ENCODE data around the gene CCL2.

CCL2 gene

GRCh38 chr17:34300652-34301370 is 45.7 kb downstream of the CCL2 start:
- H3K9me3 ChIP-seq = no peaks in the 10 kb centered on the region
- no peak overlapping the region for H3K4me3 ChIP-seq
- no peak overlapping the region for H3K27ac ChIP-seq
- peaks cover 0 to 25% (median 5%) of the 10 kb centered on the region in 4 donors for H3K4me1 ChIP-seq
- DNase-seq = no peak
- intact Hi-C loops (cut with DNase I; ENCODE audit: low total_unique reads) = loop anchor here (5.0 kb wide), 2 partner anchors 56 to 99 kb away; partner anchors contain the start of gene CCL13
- H3K27me3 ChIP-seq = no peaks in the 10 kb centered on the region
- no peaks in the 10 kb centered on the region for H3K36me3 ChIP-seq
- TF ChIP-seq CTCF (IDR thresholded peaks at IDR 0.05) = no peak

GRCh38 chr17:34301986-34302385 is 46.9 kb downstream of the CCL2 start:
- H3K9me3 ChIP-seq = no peaks in the 10 kb centered on the region
- no peak for TF ChIP-seq CTCF (IDR thresholded peaks at IDR 0.05)
- no peaks in the 10 kb centered on the region for H3K27me3 ChIP-seq
- H3K36me3 ChIP-seq = no peaks in the 10 kb centered on the region
- no peak for DNase-seq
- peaks cover 0 to 37% (median 16%) of the 10 kb centered on the region in 4 donors for H3K4me1 ChIP-seq
- H3K4me3 ChIP-seq = no peak overlapping the region
- H3K27ac ChIP-seq = no peak overlapping the region
- intact Hi-C loops (cut with DNase I; ENCODE audit: low total_unique reads) = loop anchor here (5.0 kb wide), 2 partner anchors 55 to 100 kb away; partner anchors contain the start of gene CCL13

GRCh38 chr17:34302636-34303035 is 47.6 kb downstream of the CCL2 start:
- no peaks in the 10 kb centered on the region for H3K9me3 ChIP-seq
- H3K27me3 ChIP-seq = no peaks in the 10 kb centered on the region
- no peak for DNase-seq
- intact Hi-C loops (cut with DNase I; ENCODE audit: low total_unique reads) = loop anchor here (5.0 kb wide), 2 partner anchors 55 to 100 kb away; partner anchors contain the start of gene CCL13
- no peak for TF ChIP-seq CTCF (IDR thresholded peaks at IDR 0.05)
- no peak overlapping the region for H3K27ac ChIP-seq
- H3K4me3 ChIP-seq = no peak overlapping the region
- H3K4me1 ChIP-seq = peaks cover 0 to 44% (median 19%) of the 10 kb centered on the region in 4 donors
- no peaks in the 10 kb centered on the region for H3K36me3 ChIP-seq

GRCh38 chr17:34303606-34304005 is 48.5 kb downstream of the CCL2 start:
- no peak for TF ChIP-seq CTCF (IDR thresholded peaks at IDR 0.05)

GRCh38 chr17:34305061-34305460 is 50.0 kb downstream of the CCL2 start:
- H3K4me3 ChIP-seq = no peak overlapping the region
- no peaks in the 10 kb centered on the region for H3K9me3 ChIP-seq
- H3K27ac ChIP-seq = no peak overlapping the region
- no peaks in the 10 kb centered on the region for H3K27me3 ChIP-seq
- intact Hi-C loops (cut with DNase I; ENCODE audit: low total_unique reads) = no loop called here
- no peak for TF ChIP-seq CTCF (IDR thresholded peaks at IDR 0.05)
- DNase-seq = no peak
- no peaks in the 10 kb centered on the region for H3K36me3 ChIP-seq
- H3K4me1 ChIP-seq = peaks cover 0 to 41% (median 20%) of the 10 kb centered on the region in 4 donors

More at GRCh38 chr17:34303606-34304005, 48.5 kb downstream of the CCL2 start:
- H3K27me3 ChIP-seq = no peaks in the 10 kb centered on the region
- no peak overlapping the region for H3K27ac ChIP-seq
- peaks cover 0 to 49% (median 20%) of the 10 kb centered on the region in 4 donors for H3K4me1 ChIP-seq
- no peaks in the 10 kb centered on the region for H3K36me3 ChIP-seq
- H3K4me3 ChIP-seq = no peak overlapping the region
- H3K9me3 ChIP-seq = no peaks in the 10 kb centered on the region
- intact Hi-C loops (cut with DNase I; ENCODE audit: low total_unique reads) = loop anchor here (5.0 kb wide), 2 partner anchors 54 to 101 kb away; partner anchors contain the start of gene CCL13
- DNase-seq = no peak
